ENCODE measurements around the gene SERAC1. TPM values are rescaled to one million over a fixed set of nuclear protein-coding genes. Genes with fewer than 3 reads are reported as not detected.

Gene SERAC1
- total RNA-seq, 1 donor from 2014 or later: 17.1 TPM

DNA sequence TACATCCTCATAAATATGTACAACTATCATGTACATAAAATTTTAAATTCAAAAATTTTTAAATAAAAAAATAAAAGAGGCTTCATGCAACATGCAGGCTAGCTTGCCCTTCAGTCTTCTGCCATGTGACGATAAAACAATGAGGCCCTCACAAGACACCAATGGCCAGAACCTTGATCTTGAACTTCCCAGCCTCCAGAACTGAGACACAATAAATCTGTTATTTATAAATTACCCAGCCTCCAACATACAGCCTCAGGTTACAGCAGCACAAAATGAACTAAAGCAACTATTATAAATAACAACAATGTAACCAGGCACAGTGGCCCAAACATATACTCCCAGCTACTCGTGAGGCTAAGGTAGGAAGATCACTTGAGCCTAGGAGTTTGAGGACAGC is 42.8 kb downstream of the SERAC1 start:
- H3K27me3 Mint-ChIP-seq (ENCODE audit: low read depth): no peaks in the 10 kb centered on the region
- H3K4me3 Mint-ChIP-seq (ENCODE audit: unreplicated experiment): no peak overlapping the region
- TF ChIP-seq, protein P1, sequence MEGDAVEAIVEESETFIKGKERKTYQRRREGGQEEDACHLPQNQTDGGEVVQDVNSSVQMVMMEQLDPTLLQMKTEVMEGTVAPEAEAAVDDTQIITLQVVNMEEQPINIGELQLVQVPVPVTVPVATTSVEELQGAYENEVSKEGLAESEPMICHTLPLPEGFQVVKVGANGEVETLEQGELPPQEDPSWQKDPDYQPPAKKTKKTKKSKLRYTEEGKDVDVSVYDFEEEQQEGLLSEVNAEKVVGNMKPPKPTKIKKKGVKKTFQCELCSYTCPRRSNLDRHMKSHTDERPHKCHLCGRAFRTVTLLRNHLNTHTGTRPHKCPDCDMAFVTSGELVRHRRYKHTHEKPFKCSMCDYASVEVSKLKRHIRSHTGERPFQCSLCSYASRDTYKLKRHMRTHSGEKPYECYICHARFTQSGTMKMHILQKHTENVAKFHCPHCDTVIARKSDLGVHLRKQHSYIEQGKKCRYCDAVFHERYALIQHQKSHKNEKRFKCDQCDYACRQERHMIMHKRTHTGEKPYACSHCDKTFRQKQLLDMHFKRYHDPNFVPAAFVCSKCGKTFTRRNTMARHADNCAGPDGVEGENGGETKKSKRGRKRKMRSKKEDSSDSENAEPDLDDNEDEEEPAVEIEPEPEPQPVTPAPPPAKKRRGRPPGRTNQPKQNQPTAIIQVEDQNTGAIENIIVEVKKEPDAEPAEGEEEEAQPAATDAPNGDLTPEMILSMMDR (IDR thresholded peaks at IDR 0.05): no peak
- no peaks in the 10 kb centered on the region for H3K4me1 Mint-ChIP-seq (ENCODE audit: low read depth)
- H3K9me3 Mint-ChIP-seq (ENCODE audit: low read depth): peaks cover 3% of the 10 kb centered on the region
- H3K36me3 Mint-ChIP-seq (ENCODE audit: low read depth): peaks cover 25% of the 10 kb centered on the region
- DNase-seq (ENCODE audit: low spot score): no peak
- H3K27ac Mint-ChIP-seq (ENCODE audit: unreplicated experiment): no peak overlapping the region

DNA sequence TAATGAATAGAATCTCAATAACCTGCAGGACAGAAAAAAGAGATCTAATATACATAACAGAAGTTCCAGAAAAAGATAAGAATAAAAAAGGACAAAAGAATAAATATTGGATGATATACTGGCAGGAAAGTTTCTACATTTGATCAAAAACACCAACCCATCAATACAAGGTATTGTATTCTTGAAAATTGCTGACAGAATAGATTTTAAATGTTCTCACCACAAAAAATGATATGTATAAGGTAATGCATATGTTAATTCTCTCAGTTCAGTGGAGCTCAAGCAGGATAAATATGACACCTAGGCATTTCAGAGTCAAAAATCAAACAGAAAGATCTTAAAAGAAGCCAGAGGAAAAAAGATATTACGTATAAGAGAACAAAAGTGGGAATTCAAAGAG is 43.8 kb downstream of the SERAC1 start:
- H3K9me3 Mint-ChIP-seq (ENCODE audit: low read depth): peaks cover 3% of the 10 kb centered on the region
- no peaks in the 10 kb centered on the region for H3K4me1 Mint-ChIP-seq (ENCODE audit: low read depth)
- peaks cover 26% of the 10 kb centered on the region for H3K36me3 Mint-ChIP-seq (ENCODE audit: low read depth)
- TF ChIP-seq, protein P1 (IDR thresholded peaks at IDR 0.05): no peak
- no peak for DNase-seq (ENCODE audit: low spot score)
- H3K4me3 Mint-ChIP-seq (ENCODE audit: unreplicated experiment): no peak overlapping the region
- H3K27me3 Mint-ChIP-seq (ENCODE audit: low read depth): no peaks in the 10 kb centered on the region
- H3K27ac Mint-ChIP-seq (ENCODE audit: unreplicated experiment): no peak overlapping the region

DNA sequence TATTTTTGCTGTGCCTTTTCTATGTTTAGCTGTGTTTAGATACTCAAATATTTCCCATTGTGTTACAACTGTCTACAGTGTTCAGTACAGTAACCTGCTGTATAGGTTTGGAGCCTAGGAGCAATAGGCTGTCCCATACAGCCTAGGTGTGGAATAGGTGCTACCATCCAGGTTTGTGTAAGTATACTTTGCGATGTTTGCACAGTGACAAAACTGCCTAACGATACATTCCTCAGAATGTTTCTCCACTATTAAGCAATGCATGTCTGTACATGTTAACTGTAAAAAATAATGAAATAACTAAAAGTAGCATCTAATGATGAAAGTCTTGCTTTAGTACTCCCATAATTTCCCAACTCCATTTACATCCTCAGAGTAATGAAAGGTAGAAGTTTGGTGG is 46.0 kb downstream of the SERAC1 start:
- H3K27ac Mint-ChIP-seq (ENCODE audit: unreplicated experiment): no peak overlapping the region
- H3K4me3 Mint-ChIP-seq (ENCODE audit: unreplicated experiment): no peak overlapping the region
- H3K36me3 Mint-ChIP-seq (ENCODE audit: low read depth): peaks cover 19% of the 10 kb centered on the region
- H3K9me3 Mint-ChIP-seq (ENCODE audit: low read depth): peaks cover 3% of the 10 kb centered on the region
- H3K27me3 Mint-ChIP-seq (ENCODE audit: low read depth): no peaks in the 10 kb centered on the region
- TF ChIP-seq, protein P1 (IDR thresholded peaks at IDR 0.05): no peak
- H3K4me1 Mint-ChIP-seq (ENCODE audit: low read depth): no peaks in the 10 kb centered on the region
- DNase-seq (ENCODE audit: low spot score): no peak

DNA sequence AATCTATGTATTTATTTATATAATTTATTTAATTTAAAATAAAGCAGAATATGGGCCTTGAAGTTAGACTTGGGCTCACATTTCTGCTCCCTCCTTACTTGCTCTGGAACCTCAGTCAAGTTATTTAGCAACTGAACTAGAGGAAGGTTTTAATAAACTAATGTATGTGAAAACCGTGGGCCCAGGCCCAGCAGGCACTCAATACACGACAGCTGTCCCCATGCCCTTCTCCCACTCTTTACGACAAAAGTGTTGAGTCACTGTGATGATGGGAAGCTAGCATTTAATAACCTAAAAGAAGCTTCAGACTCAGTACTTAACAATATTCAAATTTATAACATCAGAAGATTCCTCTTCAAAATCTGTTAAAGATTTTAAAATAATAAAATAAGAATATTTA is 46.7 kb downstream of the SERAC1 start:
- TF ChIP-seq, protein P1 (IDR thresholded peaks at IDR 0.05): no peak
- Mint-ChIP-seq H3K36me3 (ENCODE audit: low read depth) (peaks cover 20% of the 10 kb centered on the region), H3K27ac (ENCODE audit: unreplicated experiment) (no peak overlapping the region), H3K9me3 (ENCODE audit: low read depth) (peaks cover 3% of the 10 kb centered on the region), H3K4me1 (ENCODE audit: low read depth) (no peaks in the 10 kb centered on the region), H3K27me3 (ENCODE audit: low read depth) (no peaks in the 10 kb centered on the region), H3K4me3 (ENCODE audit: unreplicated experiment) (no peak overlapping the region)
- no peak for DNase-seq (ENCODE audit: low spot score)

DNA sequence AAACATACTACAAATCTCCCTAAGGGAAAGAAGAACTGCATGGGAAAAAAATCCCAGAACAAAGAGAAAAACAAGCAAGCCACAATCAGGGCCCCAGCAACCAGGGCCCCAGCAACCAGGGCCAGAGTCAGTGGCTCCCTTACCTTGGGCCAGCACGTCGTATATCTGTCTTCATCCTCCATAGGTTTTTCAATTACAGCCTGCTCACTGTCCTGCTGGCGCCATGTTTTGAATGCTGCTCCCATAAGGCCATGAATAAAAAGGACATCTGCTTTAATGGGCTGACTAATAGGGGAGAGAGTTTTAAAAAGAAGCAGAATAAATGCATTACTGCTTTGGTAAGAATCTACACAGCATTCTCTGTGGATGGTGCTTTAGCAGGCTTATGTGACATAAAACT is 49.2 kb downstream of the SERAC1 start:
- TF ChIP-seq, protein P1 (IDR thresholded peaks at IDR 0.05): no peak
- DNase-seq (ENCODE audit: low spot score): no peak
- Mint-ChIP-seq H3K4me1 (ENCODE audit: low read depth) (no peaks in the 10 kb centered on the region), H3K27me3 (ENCODE audit: low read depth) (no peaks in the 10 kb centered on the region), H3K36me3 (ENCODE audit: low read depth) (peaks cover 20% of the 10 kb centered on the region), H3K4me3 (ENCODE audit: unreplicated experiment) (no peak overlapping the region), H3K27ac (ENCODE audit: unreplicated experiment) (no peak overlapping the region), H3K9me3 (ENCODE audit: low read depth) (no peaks in the 10 kb centered on the region)

Measured in chondrocyte (in vitro differentiated cells).